GM18505 (cell line): ENCODE results near the gene MRPL28.
"Not testable (repeated sequence)": the region's sequence is repeated elsewhere in the genome, so short reads cannot be mapped to it uniquely, and the experiment has no call there.

Experiments used
- ATAC-seq: cut with Tn5 transposase; IDR thresholded peaks from one replicate; pipeline ENCODE4 v1.9.1; 2021; ENCODE audit not compliant: unreplicated experiment
- POLR2A ChIP-seq: IDR thresholded peaks from 4 replicates; pipeline ENCODE4 v1.6.1; 2011; ENCODE audit warnings: borderline replicate concordance; ENCODE audit not compliant: insufficient read depth, insufficient read length; ENCODE audit errors: extremely low read depth

MRPL28 gene

GRCh38 chr16:370443-370842 is at the start of gene MRPL28:
MRPL28 (minus strand) TSS chr16:370538; CDS start chr16:370218, 320 bp downstream.
- no peak for TF ChIP-seq POLR2A
- ATAC-seq, result peak; percentile 71

DNA sequence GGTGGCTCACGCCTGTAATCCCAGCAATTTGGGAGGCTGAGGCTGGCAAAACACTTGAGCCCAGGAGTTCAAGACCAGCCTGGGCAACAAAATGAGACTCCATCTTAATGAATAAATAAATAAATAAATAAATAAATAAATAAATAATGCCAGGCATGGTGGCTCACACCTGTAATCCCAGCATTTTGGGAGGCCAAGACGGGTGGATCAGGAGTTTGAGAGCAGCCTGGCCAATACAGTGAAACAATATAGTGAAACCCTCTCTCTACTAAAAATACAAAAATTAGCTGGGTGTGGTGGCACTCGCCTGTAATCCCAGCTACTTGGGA is 44.8 kb upstream of the MRPL28 start:
- ATAC-seq, result not testable (repeated sequence)

DNA sequence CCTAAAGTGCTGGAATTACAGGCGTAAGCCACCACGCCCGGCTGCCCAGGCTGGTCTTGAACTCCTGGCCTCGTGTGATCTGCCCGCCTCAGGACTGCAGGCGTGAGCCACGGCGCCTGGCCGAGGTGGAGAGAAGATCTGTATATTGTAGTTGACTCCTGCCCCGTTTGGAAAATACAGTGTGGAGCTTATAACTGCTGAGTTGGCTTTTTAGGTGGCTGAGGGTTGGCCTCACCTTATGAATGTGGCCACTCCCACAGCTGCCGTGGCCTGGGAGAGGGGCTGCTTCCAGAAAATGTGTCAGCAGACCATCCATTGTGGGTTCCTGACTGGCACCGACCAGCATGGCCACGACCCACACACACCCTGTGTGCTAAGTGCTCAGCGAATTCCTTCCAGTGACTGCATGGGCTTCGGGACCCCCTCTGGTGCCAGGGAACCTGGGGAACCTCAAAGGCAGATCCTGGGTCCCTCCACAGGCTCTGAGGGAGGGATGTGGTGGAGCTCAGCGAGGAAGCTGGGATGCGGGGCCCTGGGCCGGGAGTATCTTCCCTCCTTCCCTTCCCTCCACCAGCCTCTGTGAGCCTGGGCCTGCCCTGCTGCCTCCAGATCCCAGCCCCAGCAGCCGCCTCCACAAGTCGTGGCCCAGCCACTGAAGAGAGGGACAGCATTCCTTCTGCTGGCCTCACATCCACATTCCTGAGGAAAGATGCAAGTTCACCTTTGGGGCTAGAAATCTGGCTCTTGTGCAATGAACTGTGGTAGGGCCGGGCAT is 44.2 kb upstream of the MRPL28 start:
- no peak for TF ChIP-seq POLR2A
- no peak for ATAC-seq

DNA sequence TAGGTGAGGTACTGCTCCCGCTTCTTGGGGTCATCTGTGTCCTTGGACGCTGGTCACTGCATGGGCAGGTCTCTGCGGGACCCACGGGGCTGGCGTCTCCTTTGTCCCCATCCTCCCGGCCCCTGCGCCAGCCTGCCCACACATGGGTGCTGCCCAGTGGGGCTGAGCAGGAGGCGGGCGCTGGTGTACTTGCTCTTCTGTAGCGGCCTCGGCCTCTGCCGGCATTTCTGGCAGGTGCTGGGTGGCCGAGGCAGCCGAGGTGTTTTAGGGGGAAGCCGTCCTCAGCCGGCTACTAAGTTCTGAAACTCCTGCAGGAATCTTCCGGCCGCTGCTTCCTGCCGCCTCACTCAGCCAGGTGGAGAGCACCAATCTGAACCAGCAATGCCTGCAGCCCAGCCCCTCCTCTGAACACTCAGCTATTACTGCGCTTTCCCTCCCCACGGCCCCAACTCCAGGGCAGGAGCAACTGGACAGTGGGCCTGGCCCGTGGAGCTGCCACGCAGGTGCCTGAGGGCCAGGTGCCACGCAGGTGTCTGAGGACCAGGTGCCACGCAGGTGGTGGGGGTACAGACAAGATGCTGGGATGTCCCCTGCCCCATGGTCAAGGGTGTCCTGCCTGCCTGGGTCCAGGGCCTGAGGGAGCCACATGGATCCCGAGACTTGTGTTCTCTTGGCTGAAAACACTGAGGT is 41.4 kb upstream of the MRPL28 start:
- no peak for TF ChIP-seq POLR2A

DNA sequence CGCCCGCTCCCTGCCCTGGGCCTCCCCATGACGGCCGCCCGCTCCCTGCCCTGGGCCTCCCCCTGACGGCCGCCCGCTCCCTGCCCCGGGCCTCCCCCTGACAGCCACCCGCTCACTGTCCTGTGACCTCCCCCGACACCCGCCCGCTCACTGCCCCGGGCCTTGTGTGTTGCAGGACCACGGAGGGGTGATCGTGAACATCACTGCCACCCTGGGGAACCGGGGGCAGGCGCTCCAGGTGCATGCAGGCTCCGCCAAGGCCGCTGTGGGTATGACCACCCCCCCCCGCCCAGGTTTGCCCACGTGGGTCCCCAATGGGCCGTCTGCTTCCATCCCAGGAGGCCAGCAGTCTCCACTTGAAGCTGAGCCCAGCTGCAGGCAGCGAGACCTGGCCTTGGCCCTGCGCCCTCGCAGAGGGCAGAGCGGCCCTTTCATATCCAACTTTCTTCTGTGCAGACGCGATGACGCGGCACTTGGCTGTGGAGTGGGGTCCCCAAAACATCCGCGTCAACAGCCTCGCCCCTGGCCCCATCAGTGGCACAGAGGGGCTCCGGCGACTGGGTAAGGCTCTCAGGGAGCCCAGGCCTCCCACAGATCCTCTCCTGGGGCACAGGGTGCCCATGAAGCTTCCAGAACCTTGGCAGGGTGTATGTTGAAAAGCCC is 40.3 kb upstream of the MRPL28 start:
- TF ChIP-seq POLR2A, result no peak
- ATAC-seq, result no peak

More for the DNA sequence above, 41.4 kb upstream of the MRPL28 start:
- ATAC-seq, result no peak

DNA sequence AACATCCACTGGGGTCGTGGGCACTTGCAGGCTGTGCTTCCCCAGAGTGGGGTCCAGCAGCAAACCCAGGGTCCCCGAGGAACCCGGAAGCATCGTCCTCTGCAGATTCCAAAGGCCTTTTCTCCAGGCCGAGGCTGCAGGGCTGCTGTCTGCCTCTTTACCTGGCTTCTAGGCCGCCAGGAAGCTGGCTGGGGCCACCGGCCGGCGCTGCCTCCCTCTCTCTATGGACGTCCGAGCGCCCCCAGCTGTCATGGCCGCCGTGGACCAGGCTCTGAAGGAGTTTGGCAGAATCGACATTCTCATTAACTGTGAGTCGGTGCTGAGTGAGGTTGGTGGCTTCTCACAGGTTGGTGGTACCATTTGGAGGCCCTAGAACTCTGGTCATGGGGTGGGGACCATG is 36.9 kb upstream of the MRPL28 start:
- no peak for TF ChIP-seq POLR2A

DNA sequence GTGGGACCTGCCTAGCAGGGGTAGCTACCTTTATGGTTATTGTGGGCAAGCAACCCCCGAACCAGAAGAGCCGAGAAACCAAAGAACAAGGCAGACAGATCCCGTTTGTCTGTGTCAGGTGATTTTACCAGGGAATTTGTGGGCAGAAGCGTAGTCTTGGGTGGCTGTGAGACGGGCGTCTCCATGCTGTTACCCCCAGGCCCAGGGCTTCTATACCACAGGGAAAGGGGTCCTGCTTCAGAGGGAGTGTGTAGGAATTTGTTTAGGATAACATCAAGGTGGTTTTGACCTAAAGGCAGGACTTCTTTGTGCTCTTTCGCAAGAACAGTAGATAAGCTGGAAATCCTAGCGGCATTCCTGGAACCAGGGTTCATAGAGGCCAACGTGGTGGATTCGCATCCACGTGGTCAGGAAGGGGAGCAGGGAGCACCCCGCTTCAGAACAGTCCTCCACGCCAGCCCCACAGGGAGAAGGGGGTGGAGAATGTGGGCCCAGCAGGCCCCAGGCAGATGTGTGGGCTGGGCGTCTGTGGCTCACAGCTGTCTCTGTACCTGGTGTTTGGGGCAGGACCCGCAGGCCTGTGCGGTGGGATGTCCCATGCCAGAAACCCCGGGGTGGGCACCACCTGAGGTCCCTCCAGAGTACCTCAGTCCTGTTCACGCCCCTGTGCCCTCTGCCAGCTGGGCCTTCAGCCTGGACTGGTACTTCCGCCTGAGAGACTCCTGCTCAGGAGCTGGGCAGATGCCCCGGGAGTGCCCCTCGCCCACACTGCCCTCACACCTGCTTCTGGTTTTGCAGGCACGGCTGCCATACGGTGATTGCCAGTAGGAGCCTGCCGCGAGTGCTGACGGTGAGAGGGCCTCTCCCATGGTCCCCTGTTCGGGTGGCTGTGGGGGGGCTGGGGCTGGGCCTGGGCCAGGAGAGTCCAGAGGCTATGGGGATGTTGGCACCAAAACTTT is 35.5 kb upstream of the MRPL28 start:
- no peak for ATAC-seq
- TF ChIP-seq POLR2A, result no peak

More for the DNA sequence above, 36.9 kb upstream of the MRPL28 start:
- ATAC-seq, result no peak

- no peak for TF ChIP-seq POLR2A
- ATAC-seq, result no peak
These were observed 34.7 kb upstream of the MRPL28 start for GRCh38 chr16:404971-405486.

- TF ChIP-seq POLR2A, result peak; percentile 71
- peak; percentile 60 for ATAC-seq
These were observed 31.4 kb upstream of the MRPL28 start, which contains the start of gene DECR2 for GRCh38 chr16:401468-402348. DECR2 (plus strand) TSS chr16:401885; CDS start chr16:401964, 79 bp downstream.

- ATAC-seq, result no peak
- TF ChIP-seq POLR2A, result no peak
These were observed 29.8 kb upstream of the MRPL28 start for GRCh38 chr16:400061-400591.

DNA sequence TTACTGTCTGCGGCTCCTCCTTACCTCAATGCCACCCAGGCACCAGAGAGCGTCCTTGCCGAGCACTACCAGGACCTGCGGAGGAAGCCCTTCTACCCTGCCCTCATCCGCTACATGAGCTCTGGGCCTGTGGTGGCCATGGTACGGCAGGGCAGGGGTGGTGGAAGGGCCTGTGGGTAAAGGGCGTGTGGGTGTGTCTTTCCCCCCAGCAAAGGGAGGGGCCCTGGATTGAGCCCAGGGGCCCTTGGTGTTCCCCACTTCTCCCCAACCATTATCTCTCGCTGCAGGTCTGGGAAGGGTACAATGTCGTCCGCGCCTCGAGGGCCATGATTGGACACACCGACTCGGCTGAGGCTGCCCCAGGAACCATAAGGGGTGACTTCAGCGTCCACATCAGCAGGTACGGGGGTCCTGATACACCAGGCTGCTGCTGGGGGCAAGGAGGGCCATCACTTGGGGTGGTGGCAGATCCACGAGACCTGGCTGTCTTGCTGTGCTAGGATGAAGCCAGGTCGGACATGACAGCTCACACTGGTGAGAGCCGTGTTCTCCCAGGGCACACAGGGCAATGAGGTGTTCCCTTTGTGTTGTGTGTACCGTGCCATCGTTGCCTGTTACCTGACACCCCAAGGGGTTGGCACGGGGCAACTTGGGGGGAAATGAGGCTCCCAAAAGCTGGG is 29.1 kb upstream of the MRPL28 start:
- ATAC-seq, result no peak
- TF ChIP-seq POLR2A, result no peak

GRCh38 chr16:398561-399339 is 28.4 kb upstream of the MRPL28 start:
- TF ChIP-seq POLR2A, result no peak
- no peak for ATAC-seq
